Spleen (tissue), 7 donors: ENCODE results near the gene DST.

Experiments
- CTCF ChIP-seq, 11 experiments: fragments of 200-600 bp in 7 of 11; fragments of 450-650 bp in 4 of 11; sonication (generic) in 4 of 11; IDR thresholded peaks in 8 of 11; conservative IDR thresholded peaks in 3 of 11; 1 replicate in 7 of 11; 2 replicates in 4 of 11; pipeline versions ENCODE4 v1.4.0 to v1.8.0; 2016 to 2021; ENCODE audit warnings: antibody characterized with exemption in 11 of 11, inconsistent platforms in 4 of 11, mild to moderate bottlenecking in 1 of 11
- POLR2AphosphoS5 ChIP-seq, 3 donors: sonication (generic); formaldehyde crosslinking; IDR thresholded peaks; one replicate each; pipeline ENCODE4 v1.5.1; 2017; ENCODE audit warnings: antibody characterized with exemption in 3 of 3
- donor health status: DM: no; HTN: no; CAD: no; lungs with moderate emphysema.
- donor health status: DM: no; HTN: no; CAD: no.
- donor health status: DM: no; HTN: no; CAD: no.

GRCh38 chr6:56458324-56458884, 184.3 kb downstream of the DST start:
- TF ChIP-seq CTCF (IDR thresholded peaks at IDR 0.05 in 8 of 11, conservative IDR thresholded peaks at IDR 0.05 in 3 of 11), result no peak
- no peak for TF ChIP-seq POLR2AphosphoS5 (IDR thresholded peaks at IDR 0.05)
